Vagina (tissue), 2 donors: ENCODE measurements around the gene KHDC3L. TPM values are rescaled to one million over a fixed set of nuclear protein-coding genes. Genes with fewer than 3 reads are reported as not detected.
"Not testable (repeated sequence)": the region's sequence is repeated elsewhere in the genome, so short reads cannot be mapped to it uniquely, and the experiment has no call there.

ENCODE experiments used
- DNase-seq, 2 donors: peaks; one replicate each; pipeline ENCODE4 v3.0.0-alpha.2; 2017; ENCODE audit errors: extremely low spot score in 2 of 2
- H3K27ac ChIP-seq: fragments of 200-600 bp; sonication (generic); one replicate; pipeline ENCODE4 v1.5.1; 2019
- H3K27me3 ChIP-seq: fragments of 200-600 bp; sonication (generic); one replicate; pipeline ENCODE4 v1.5.1; 2019
- H3K36me3 ChIP-seq, 2 donors: fragments of 200-600 bp; sonication (generic); one replicate each; pipeline ENCODE4 v1.5.1; 2017 to 2019
- H3K4me1 ChIP-seq: fragments of 200-600 bp; sonication (generic); one replicate; pipeline ENCODE4 v1.5.1; 2019
- H3K4me3 ChIP-seq, 2 donors: fragments of 200-600 bp; sonication (generic); 1 replicate in 1 of 2; 2 replicates in 1 of 2; pipeline ENCODE4 v1.5.1; 2016 to 2019
- H3K9me3 ChIP-seq: fragments of 200-600 bp; sonication (generic); one replicate; pipeline ENCODE4 v1.5.1; 2019
- POLR2A ChIP-seq, 2 donors: fragments of 450-650 bp; IDR thresholded peaks; one replicate each; pipeline ENCODE4 v1.6.1; 2017; ENCODE audit warnings: antibody characterized with exemption in 2 of 2, mild to moderate bottlenecking in 2 of 2, moderate library complexity in 2 of 2
- POLR2AphosphoS5 ChIP-seq, 2 donors: sonication (generic); formaldehyde crosslinking; IDR thresholded peaks; one replicate each; pipeline ENCODE4 v1.9.0; 2017; ENCODE audit warnings: antibody characterized with exemption in 2 of 2, mild to moderate bottlenecking in 2 of 2, low read depth in 1 of 2; ENCODE audit not compliant: insufficient read depth in 1 of 2
- intact Hi-C: fragments of 100-400 bp; cut with DNase I; formaldehyde crosslinking; loops from one replicate; pipeline ENCODE4 v1.15.1; 2023
- total RNA-seq: library from RNA; depleted of rRNA; stranded (reverse); fragments of >200 nt; gene quantifications from one replicate; pipeline ENCODE4 v1.2.3, GENCODE V29; 2016
- TF ChIP-seq, protein P1 (sequence below), 3 experiments: fragments of 450-650 bp in 2 of 3; fragments of 200-600 bp in 1 of 3; sonication (generic) in 1 of 3; IDR thresholded peaks; one replicate each; pipeline ENCODE4 v1.5.1; 2017 to 2019; ENCODE audit warnings: antibody characterized with exemption in 3 of 3, mild to moderate bottlenecking in 2 of 3, moderate library complexity in 2 of 3

Gene KHDC3L
- total RNA-seq, 1 donor from 2014 or later: not detected

DNA sequence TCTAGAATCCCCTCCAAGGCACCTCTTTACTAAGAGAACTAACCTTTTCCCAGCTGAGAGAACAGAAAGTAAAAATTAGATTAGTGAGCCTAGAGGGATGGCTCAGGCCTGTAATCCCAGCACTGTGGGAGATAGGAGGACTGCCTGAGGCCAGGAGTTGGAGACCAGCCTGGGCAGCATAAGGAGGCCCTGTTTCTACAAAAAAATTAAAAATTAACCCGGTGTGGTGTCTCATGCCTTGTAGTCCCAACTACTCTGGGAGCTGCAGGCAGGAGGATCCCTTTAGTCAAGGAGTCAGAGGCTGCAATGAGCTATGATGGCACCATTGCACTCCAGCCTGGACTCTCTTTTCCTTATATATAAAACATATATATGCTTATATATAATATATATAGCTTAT is 12.8 kb downstream of the KHDC3L start:
- intact Hi-C loops: no loop called here
- H3K27ac ChIP-seq: no peak overlapping the region
- DNase-seq: no peak
- H3K27me3 ChIP-seq: no peaks in the 10 kb centered on the region
- no peaks in the 10 kb centered on the region for H3K9me3 ChIP-seq
- H3K36me3 ChIP-seq: no peaks in the 10 kb centered on the region
- TF ChIP-seq POLR2AphosphoS5 (IDR thresholded peaks at IDR 0.05; ENCODE audit: insufficient read depth in 1 of 2, low read depth in 1 of 2) (no peak), POLR2A (IDR thresholded peaks at IDR 0.05) (no peak)
- TF ChIP-seq, protein P1, sequence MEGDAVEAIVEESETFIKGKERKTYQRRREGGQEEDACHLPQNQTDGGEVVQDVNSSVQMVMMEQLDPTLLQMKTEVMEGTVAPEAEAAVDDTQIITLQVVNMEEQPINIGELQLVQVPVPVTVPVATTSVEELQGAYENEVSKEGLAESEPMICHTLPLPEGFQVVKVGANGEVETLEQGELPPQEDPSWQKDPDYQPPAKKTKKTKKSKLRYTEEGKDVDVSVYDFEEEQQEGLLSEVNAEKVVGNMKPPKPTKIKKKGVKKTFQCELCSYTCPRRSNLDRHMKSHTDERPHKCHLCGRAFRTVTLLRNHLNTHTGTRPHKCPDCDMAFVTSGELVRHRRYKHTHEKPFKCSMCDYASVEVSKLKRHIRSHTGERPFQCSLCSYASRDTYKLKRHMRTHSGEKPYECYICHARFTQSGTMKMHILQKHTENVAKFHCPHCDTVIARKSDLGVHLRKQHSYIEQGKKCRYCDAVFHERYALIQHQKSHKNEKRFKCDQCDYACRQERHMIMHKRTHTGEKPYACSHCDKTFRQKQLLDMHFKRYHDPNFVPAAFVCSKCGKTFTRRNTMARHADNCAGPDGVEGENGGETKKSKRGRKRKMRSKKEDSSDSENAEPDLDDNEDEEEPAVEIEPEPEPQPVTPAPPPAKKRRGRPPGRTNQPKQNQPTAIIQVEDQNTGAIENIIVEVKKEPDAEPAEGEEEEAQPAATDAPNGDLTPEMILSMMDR (IDR thresholded peaks at IDR 0.05): no peak
- no peak overlapping the region for H3K4me3 ChIP-seq
- H3K4me1 ChIP-seq: no peaks in the 10 kb centered on the region

DNA sequence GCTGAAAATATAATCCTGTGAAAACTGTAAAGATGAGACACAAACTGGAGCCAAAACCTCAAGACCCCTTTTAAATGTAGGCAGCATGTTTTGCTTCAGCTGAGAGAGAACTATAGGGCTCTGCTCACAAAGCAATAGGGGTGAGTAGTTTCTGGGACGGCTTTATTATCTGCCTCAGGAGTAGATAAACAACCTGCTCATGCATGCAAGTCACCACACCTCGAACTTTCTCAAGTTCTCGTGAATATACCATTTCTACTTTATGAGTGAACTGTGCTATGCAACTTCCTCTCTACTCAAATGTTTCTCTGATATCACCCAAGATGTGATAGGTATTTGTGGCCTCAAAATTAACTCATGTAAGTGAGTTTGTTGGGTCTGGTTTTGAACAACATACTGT is 14.8 kb downstream of the KHDC3L start:
- intact Hi-C loops: no loop called here
- no peaks in the 10 kb centered on the region for H3K27me3 ChIP-seq
- no peak for DNase-seq
- TF ChIP-seq, protein P1 (IDR thresholded peaks at IDR 0.05): no peak
- TF ChIP-seq POLR2A (IDR thresholded peaks at IDR 0.05) (no peak), POLR2AphosphoS5 (IDR thresholded peaks at IDR 0.05; ENCODE audit: insufficient read depth in 1 of 2, low read depth in 1 of 2) (no peak)
- no peak overlapping the region for H3K4me3 ChIP-seq
- no peaks in the 10 kb centered on the region for H3K9me3 ChIP-seq
- no peaks in the 10 kb centered on the region for H3K4me1 ChIP-seq
- H3K27ac ChIP-seq: no peak overlapping the region
- no peaks in the 10 kb centered on the region for H3K36me3 ChIP-seq

DNA sequence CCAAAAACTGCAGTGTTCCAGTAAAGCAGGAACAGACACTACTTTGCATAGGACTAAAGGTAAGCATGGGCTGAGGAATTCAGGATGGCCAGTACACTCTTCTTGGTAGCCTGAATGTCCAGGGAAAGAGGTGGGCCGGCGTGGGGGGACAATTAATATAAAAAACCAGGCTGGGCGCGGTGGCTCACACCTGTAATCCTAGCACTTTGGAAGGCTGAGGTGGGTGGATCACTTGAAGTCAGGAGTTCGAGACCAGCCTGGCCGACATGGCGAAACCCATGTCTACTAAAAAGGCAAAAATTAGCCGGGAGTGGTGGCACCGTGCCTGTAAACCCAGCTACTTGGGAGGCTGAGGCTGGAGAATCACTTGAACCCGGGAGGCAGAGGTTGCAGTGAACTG is 19.1 kb downstream of the KHDC3L start:
- DNase-seq, H3K36me3 ChIP-seq, H3K27me3 ChIP-seq, H3K27ac ChIP-seq, intact Hi-C loops, H3K9me3 ChIP-seq, H3K4me1 ChIP-seq, H3K4me3 ChIP-seq: not testable (repeated sequence)

DNA sequence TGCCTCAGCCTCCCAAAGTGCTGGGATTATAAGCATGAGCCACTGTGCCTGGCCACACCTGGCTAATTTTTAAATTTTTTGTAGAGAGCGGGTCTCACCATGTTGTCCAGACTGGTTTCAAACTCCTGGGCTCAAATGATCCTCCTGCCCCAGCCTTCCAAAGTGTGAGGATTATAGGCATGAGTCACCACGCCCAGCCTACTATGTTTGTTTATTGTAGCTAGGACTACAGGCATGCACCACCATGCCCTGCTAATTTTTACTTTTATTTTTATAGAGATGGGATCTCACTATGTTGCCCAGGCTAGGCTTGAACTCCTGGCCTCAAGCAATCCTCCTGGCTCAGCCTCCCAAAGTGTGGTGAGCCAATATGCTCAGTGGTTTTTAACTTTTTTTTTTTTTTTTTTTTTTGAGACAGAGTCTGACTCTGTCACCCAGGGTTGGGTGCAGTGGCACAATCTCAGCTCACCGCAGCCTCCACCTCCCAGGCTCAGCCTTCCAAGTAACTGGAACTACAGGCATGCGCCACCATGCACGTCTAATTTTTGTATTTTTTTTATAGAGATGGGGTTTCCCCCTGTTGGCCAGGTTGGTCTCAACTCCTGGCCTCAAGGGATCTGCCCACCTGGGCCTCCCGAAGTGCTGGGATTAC is 20.1 kb downstream of the KHDC3L start:
- no peak overlapping the region for H3K27ac ChIP-seq
- no peaks in the 10 kb centered on the region for H3K4me1 ChIP-seq
- no peak for DNase-seq
- no peaks in the 10 kb centered on the region for H3K27me3 ChIP-seq
- intact Hi-C loops: no loop called here
- H3K4me3 ChIP-seq: no peak overlapping the region
- no peak for TF ChIP-seq POLR2A (IDR thresholded peaks at IDR 0.05)
- TF ChIP-seq POLR2AphosphoS5 (IDR thresholded peaks at IDR 0.05; ENCODE audit: insufficient read depth in 1 of 2, low read depth in 1 of 2): no peak
- no peaks in the 10 kb centered on the region for H3K9me3 ChIP-seq
- no peaks in the 10 kb centered on the region for H3K36me3 ChIP-seq

DNA sequence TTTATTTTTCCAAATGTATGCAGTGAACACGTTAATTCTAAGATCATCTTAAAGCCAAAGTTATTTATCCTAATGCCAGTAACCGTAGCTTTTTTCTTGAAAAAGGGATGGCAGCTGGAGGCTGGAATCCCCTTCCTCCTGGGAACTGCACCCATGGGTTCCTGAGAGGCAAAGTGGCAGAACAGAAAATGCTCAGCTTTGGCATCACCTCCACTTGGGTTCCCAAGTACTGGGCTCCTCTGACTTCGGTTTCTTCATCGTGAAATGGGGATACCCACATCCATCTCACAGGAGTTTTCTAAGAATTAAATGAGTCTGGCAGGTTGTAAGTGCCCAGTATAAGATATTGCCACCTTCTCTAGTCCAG is 26.0 kb downstream of the KHDC3L start:
- no peak for DNase-seq
- TF ChIP-seq POLR2A (IDR thresholded peaks at IDR 0.05): no peak
- no peaks in the 10 kb centered on the region for H3K9me3 ChIP-seq
- no peaks in the 10 kb centered on the region for H3K27me3 ChIP-seq
- no peak overlapping the region for H3K27ac ChIP-seq
- intact Hi-C loops: no loop called here
- H3K4me3 ChIP-seq: peak overlapping the region; percentile 39 to 53
- peaks cover 5% of the 10 kb centered on the region for H3K4me1 ChIP-seq
- H3K36me3 ChIP-seq: no peaks in the 10 kb centered on the region

DNA sequence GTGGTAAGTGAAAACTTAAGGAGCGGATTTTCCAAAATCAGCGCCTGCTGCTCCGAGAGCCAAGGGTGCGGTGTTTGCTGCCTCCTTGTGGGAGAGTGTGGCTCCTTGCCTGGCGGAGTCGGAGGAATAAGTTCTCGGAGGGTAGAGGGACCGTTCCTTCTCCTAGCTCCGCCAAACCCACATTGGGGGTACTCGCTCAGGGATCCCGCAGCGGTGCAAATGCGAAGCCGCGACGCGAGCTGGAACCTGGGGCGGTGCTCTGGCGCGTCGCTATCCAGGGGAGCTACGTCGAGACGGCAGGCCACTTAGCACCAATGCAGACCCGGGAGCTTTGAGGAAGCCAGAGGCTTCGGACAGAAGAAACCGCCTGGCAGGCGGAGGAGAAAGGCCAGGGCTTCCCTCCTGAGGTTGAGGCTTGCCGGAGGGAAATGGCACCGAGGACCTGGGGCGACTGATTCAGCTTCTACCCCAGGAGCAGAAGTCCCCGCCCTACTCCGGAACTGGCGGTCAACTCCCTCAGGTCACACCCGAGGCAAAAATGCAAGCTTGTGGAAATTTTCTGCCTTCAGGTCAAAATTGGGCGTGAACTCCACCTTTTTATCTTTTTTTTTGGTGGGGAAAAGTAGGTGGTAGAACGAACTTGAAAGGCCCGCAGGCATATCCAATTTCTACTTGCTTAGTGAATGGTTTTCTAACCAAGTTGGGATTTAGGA is 26.5 kb downstream of the KHDC3L start:
- TF ChIP-seq POLR2AphosphoS5 (IDR thresholded peaks at IDR 0.05; ENCODE audit: insufficient read depth in 1 of 2, low read depth in 1 of 2) (peak in 1 of 2 donors; percentile 28), POLR2A (IDR thresholded peaks at IDR 0.05) (no peak)
- TF ChIP-seq, protein P1 (IDR thresholded peaks at IDR 0.05): peak in 1 of 3 experiments; percentile 40
- intact Hi-C loops: no loop called here
- Histone ChIP-seq H3K4me1 (peaks cover 5% of the 10 kb centered on the region), H3K27me3 (no peaks in the 10 kb centered on the region), H3K9me3 (no peaks in the 10 kb centered on the region), H3K4me3 (peak overlapping the region; percentile 39 to 53), H3K36me3 (no peaks in the 10 kb centered on the region), H3K27ac (no peak overlapping the region)
- no peak for DNase-seq
